Parathyroid adenoma (tissue), 2 donors: Measurements from ENCODE around the gene APC2.

Experiments used
- H2AFZ ChIP-seq: fragments of 300-600 bp; sonication (generic); one replicate; pipeline ENCODE4 v1.7.0; 2017; ENCODE audit warnings: antibody characterized with exemption, mild to moderate bottlenecking
- H3K27ac ChIP-seq: fragments of 300-600 bp; sonication (generic); one replicate; pipeline ENCODE4 v1.7.0; 2017
- H3K27me3 ChIP-seq: fragments of 300-600 bp; sonication (generic); one replicate; pipeline ENCODE4 v1.7.0; 2017; ENCODE audit warnings: low read length; ENCODE audit not compliant: control insufficient read depth, insufficient read depth
- H3K36me3 ChIP-seq: fragments of 300-600 bp; sonication (generic); one replicate; pipeline ENCODE4 v1.7.0; 2017; ENCODE audit warnings: low read length; ENCODE audit not compliant: control insufficient read depth, insufficient read depth
- H3K4me1 ChIP-seq: fragments of 300-600 bp; sonication (generic); one replicate; pipeline ENCODE4 v1.7.0; 2017; ENCODE audit warnings: control low read depth
- H3K4me2 ChIP-seq: fragments of 300-600 bp; sonication (generic); one replicate; pipeline ENCODE4 v1.7.0; 2017; ENCODE audit warnings: low read length
- H3K4me3 ChIP-seq: fragments of 300-600 bp; sonication (generic); one replicate; pipeline ENCODE4 v1.7.0; 2017; ENCODE audit warnings: low read depth, low read length
- H3K79me2 ChIP-seq: fragments of 300-600 bp; sonication (generic); one replicate; pipeline ENCODE4 v1.7.0; 2017; ENCODE audit warnings: control low read depth
- H3K9ac ChIP-seq: fragments of 300-600 bp; sonication (generic); one replicate; pipeline ENCODE4 v1.7.0; 2017; ENCODE audit warnings: mild to moderate bottlenecking
- H3K9me3 ChIP-seq: fragments of 300-600 bp; sonication (generic); one replicate; pipeline ENCODE4 v1.7.0; 2017; ENCODE audit warnings: low read length; ENCODE audit not compliant: control insufficient read depth
- TF ChIP-seq, protein P1 (sequence below): fragments of 300-600 bp; sonication (generic); IDR thresholded peaks from one replicate; pipeline ENCODE4 v1.7.0; 2017; ENCODE audit warnings: antibody characterized with exemption, mild to moderate bottlenecking
- donor health status: primary hyperparathyroidism.

APC2 gene

DNA sequence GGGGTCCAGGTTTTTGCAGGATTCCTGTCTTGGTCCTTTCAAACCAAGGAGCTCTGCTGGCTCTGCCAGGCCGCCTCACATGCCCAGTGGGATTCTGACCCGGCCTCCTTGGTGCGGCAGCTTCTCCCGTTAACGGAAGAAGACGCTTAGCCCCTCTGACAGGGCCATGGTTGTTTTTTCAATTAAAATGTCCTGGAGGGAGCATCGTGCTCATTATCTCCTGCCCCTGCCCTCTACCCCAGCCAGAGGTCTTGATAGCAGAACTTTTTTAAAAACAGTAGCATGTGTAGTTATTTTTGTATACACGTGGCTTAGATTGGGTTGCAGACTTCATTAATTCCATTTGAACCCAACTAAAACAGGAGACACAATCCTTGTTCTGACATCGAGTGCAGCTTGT is 23.2 kb upstream of the APC2 start:
- Histone ChIP-seq H3K27me3 (no peaks in the 10 kb centered on the region), H3K79me2 (peaks cover 28% of the 10 kb centered on the region), H3K4me3 (no peak overlapping the region), H3K9me3 (no peaks in the 10 kb centered on the region), H2AFZ (no peak overlapping the region), H3K27ac (no peak overlapping the region), H3K9ac (no peak overlapping the region), H3K36me3 (no peaks in the 10 kb centered on the region), H3K4me1 (no peaks in the 10 kb centered on the region), H3K4me2 (no peak overlapping the region)
- TF ChIP-seq, protein P1, sequence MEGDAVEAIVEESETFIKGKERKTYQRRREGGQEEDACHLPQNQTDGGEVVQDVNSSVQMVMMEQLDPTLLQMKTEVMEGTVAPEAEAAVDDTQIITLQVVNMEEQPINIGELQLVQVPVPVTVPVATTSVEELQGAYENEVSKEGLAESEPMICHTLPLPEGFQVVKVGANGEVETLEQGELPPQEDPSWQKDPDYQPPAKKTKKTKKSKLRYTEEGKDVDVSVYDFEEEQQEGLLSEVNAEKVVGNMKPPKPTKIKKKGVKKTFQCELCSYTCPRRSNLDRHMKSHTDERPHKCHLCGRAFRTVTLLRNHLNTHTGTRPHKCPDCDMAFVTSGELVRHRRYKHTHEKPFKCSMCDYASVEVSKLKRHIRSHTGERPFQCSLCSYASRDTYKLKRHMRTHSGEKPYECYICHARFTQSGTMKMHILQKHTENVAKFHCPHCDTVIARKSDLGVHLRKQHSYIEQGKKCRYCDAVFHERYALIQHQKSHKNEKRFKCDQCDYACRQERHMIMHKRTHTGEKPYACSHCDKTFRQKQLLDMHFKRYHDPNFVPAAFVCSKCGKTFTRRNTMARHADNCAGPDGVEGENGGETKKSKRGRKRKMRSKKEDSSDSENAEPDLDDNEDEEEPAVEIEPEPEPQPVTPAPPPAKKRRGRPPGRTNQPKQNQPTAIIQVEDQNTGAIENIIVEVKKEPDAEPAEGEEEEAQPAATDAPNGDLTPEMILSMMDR: no peak

DNA sequence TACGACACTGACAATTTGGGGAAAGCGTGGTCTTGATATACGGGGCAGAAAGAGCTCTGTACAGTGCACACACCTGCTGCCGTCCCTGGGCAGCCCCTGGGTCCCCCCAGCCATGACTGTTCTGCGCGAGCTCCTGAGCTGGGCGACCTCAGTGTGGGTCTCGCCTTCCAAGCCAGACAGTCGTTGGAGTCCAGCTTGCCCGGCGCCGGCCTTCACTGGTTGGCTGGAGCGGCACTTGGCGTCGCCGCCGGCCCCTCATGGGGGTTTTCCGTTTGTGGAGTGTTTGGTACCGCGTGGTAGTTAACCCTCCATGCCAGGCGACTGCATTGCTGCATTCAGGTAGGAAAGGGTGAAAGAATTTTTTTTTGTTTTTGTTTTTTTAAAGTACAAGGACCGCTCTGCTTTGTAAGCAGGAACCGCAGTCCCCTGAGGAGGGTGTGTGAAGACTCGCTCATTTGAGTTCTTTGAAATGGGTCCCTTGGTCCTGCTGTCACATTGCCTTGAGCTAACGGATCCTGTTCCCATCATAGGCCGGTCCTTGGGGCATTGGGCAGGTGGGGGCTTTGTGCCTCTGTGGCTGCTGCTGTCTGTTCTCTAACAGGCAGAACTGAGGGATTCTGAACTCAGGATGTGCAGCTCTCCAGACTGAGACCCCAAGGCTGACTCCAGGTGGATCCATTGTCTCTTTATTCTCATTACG is 22.6 kb upstream of the APC2 start:
- no peaks in the 10 kb centered on the region for H3K36me3 ChIP-seq

GRCh38 chr19:1428738-1429391 is 21.1 kb upstream of the APC2 start:
- Histone ChIP-seq H3K27me3 (no peaks in the 10 kb centered on the region), H3K79me2 (peaks cover 17% of the 10 kb centered on the region), H3K4me1 (no peaks in the 10 kb centered on the region), H3K9me3 (no peaks in the 10 kb centered on the region), H3K36me3 (no peaks in the 10 kb centered on the region), H3K27ac (no peak overlapping the region), H3K9ac (no peak overlapping the region), H3K4me3 (no peak overlapping the region), H3K4me2 (no peak overlapping the region), H2AFZ (no peak overlapping the region)
- TF ChIP-seq, protein P1: no peak

More for the DNA sequence above, 22.6 kb upstream of the APC2 start:
- no peaks in the 10 kb centered on the region for H3K4me1 ChIP-seq
- H3K79me2 ChIP-seq: peaks cover 23% of the 10 kb centered on the region
- no peak overlapping the region for H3K4me2 ChIP-seq
- H2AFZ ChIP-seq: no peak overlapping the region
- H3K27me3 ChIP-seq: no peaks in the 10 kb centered on the region
- TF ChIP-seq, protein P1: no peak
- H3K9me3 ChIP-seq: no peaks in the 10 kb centered on the region
- no peak overlapping the region for H3K27ac ChIP-seq
- no peak overlapping the region for H3K9ac ChIP-seq
- H3K4me3 ChIP-seq: no peak overlapping the region

GRCh38 chr19:1429750-1430149 is 20.2 kb upstream of the APC2 start:
- no peaks in the 10 kb centered on the region for H3K9me3 ChIP-seq
- H3K27ac ChIP-seq: no peak overlapping the region
- H2AFZ ChIP-seq: no peak overlapping the region
- no peaks in the 10 kb centered on the region for H3K4me1 ChIP-seq
- H3K36me3 ChIP-seq: no peaks in the 10 kb centered on the region
- peaks cover 13% of the 10 kb centered on the region for H3K79me2 ChIP-seq
- no peak overlapping the region for H3K9ac ChIP-seq
- H3K4me3 ChIP-seq: no peak overlapping the region
- TF ChIP-seq, protein P1: no peak
- H3K4me2 ChIP-seq: no peak overlapping the region
- no peaks in the 10 kb centered on the region for H3K27me3 ChIP-seq

DNA sequence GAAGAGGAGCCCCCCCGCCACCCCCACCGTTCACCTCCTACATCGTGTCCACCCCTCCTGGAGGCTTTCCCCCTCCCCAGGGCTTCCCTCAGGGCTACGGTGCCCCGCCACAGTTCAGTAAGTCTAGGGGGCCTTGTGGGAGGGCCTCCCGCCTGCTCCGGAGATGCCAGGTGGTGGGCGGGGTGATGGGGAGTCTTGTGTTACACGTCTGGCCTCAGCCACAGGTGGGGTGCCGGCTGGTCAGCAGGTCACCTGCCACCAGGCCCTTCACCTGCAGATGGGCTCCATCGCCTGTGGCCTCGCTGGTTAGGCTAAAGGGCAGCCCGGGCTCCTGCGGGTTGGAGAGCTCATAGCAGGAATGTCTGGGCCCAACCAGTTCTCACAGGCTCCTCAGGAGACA is 19.7 kb upstream of the APC2 start:
- Histone ChIP-seq H3K79me2 (peaks cover 9% of the 10 kb centered on the region), H3K4me2 (no peak overlapping the region), H3K36me3 (no peaks in the 10 kb centered on the region), H2AFZ (no peak overlapping the region), H3K27me3 (no peaks in the 10 kb centered on the region), H3K4me1 (no peaks in the 10 kb centered on the region), H3K4me3 (no peak overlapping the region), H3K9ac (no peak overlapping the region), H3K9me3 (no peaks in the 10 kb centered on the region), H3K27ac (no peak overlapping the region)
- TF ChIP-seq, protein P1: no peak
